HUDEP-2 (cell line): ENCODE data around the gene AKAP6.
"Not testable (repeated sequence)": the region's sequence is repeated elsewhere in the genome, so short reads cannot be mapped to it uniquely, and the experiment has no call there.

Experiments used
- DNase-seq, 76 experiments: peaks; one replicate each; lab custom pipeline; 2025; ENCODE audit not compliant: unreplicated experiment in 76 of 76; lab: John Stamatoyannopoulos, UW

Gene AKAP6

DNA sequence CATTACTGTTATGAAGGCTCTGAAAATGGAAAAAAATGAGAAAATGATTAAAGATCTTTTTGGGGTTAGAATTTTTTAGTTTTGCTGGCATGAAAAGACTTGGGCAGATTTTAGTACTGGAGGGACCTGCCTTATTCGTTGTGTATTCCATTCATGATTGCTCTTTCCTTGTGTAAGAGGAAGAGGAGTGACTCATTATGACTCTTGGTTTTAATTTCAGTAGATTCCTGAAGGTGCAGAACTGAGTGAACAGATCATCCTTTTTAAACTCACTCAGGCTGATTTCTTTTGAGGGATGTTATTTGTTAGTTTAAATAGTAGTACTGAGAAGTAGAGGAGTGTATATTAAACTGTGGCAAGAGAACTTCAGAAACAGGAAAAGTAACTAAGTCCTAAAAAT is 41.6 kb downstream of the AKAP6 start:
- no peak for DNase-seq

DNA sequence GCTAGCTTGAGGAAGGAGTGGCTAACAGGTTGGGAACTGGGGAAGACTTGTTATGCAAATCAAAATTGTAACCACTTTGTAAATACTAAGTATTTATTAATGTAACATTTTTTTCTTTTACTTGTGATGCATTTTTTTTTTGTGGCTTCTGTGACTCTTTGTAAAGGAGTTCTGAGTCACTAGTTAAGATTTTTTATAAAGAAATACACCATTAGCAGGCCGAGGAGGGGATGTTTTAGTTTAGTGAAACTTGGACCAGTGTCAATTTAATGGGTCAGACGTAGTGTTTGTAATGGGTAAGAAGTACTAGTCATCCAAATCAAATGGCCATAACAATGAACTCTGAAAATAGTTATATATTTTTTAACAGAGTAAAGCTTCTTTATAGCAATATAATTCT is 43.1 kb downstream of the AKAP6 start:
- DNase-seq: no peak

DNA sequence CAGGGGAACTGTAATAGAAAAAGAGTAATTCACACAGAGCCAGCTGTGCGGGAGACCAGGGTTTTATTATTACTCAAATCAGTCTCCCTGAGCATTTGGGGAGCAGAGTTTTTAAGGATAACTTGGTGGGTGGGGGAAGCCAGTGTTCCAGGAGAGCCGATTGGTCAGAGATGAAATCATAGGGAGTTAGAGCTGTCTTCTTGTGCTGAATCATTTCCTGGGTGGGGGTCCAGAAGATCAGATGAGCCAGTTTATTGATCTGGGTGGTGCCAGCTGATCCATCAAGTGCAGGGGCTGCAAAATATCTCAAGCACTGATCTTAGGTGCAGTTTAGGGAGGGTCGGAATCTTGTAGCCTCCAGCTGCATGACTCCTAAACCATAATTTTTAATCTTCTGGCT is 44.1 kb downstream of the AKAP6 start:
- DNase-seq: not testable (repeated sequence)

DNA sequence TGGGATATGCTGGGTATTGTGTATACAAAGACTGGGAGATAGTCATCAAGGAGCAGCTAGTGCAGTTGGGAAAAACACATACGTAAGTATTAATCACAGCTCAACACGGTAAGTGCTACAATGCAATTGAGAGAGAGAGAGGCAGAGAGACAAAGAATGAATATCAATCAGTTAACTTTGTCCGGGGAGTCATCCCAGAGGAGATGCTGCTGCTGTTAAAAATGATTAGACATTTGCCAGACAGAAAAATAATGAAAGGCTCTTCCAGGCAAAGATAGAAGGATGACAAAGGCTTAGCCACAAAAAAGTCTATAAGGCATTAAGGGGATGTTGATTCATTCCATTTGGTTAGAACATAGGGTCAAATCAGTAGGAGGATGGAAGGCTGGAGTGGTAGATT is 45.1 kb downstream of the AKAP6 start:
- no peak for DNase-seq

DNA sequence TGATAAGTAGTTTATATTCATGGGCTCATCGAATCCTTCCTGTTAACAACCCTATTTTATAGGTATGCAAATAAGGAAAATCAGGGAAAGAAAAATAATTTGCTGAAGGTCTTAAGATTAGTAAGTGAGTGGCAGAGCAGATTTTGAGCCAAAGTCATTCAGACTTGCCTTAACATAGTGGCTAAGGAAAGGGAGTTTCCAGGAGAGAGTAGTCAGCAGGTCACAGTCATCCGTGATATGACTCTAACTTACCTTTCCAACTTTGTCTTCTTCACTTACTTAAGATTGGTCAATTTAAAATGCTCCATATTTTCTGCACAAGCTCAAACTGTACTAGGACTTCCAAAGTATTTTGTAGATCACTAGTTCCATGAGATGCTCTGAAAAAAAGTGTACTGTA is 46.6 kb downstream of the AKAP6 start:
- DNase-seq: no peak

DNA sequence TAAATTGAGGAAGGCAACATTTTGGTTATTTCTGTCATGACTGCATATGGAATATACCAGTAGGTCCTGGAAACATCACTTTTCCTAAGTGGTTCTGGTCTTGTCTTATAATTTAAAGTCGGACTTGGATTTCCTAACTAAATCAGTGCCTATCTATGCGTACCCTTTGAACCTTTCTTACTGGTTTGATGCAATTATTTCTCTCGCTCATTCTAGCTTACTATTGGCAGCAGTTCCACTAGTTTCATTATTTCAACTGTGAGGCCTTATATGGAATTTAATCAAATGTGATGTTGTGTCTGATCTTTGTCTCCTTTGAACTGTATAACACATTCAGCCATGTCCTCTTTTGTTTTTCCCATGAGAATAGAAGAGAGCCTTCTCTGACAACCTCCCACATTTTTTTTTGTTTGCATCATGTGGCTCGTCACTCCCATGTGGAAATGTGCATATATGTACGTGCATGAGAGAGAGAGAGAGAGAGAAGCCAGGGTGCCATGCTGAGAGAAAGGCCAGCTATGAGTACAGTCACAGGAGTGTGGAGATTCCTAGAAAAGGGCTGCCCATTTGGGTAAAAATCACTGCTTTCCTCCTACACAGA is 48.0 kb downstream of the AKAP6 start:
- DNase-seq: no peak

DNA sequence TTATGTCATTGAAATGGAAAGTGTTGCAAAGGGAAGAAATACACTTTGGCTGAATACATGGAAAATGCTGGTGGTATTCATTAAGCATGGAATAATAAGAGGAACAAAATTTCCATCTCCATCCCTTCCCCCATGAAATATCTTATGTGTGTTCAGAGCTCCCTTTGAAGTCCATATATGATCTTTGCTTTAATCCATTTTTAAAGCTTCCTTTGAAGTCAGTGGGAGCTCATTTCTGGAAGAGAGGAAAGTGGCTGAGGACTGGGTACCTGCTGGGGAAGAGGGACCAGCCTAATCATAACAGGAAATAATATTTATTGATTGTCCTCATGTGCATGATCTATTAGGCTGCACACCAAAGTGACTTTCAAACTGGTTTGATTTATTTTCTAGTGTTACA is 49.2 kb downstream of the AKAP6 start:
- DNase-seq: no peak

DNA sequence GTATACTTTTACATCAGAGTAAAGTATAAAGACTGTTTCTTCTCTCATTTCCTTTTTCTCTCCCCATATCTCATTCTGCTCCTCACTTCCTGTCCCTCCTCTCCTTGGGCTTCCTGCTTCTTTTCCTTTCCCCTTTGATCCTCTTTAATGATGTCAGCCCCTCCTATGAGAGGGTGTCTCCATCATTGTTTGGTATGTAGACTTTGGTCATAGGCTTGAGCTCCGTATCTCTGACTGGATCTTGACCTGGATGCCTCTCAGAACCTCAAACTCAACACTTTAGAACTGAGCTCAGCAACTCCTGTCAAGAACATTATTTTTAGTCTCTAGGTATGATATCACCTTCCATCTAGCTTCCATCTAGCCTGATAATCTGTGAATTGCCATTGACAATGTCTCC is 50.3 kb downstream of the AKAP6 start:
- no peak for DNase-seq

DNA sequence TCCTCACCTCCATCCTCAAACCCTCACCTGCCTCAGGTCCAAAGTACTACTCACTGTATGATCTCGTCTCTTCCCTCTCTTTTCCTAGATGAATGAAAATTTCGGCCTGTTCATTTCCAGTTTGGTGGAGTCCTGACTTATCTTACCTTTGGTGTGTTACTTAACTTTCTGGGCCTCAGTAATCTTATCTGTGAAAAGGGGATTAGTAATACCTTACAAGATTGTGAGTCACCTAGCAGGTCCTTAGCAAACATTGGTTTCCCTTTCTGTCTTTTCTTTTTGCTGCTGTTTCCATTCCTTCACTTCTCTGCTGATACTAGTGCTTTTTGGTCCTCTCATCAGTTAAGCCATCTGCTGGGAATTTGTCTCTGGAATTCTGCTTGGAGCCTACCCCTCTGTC is 52.8 kb downstream of the AKAP6 start:
- DNase-seq: no peak

DNA sequence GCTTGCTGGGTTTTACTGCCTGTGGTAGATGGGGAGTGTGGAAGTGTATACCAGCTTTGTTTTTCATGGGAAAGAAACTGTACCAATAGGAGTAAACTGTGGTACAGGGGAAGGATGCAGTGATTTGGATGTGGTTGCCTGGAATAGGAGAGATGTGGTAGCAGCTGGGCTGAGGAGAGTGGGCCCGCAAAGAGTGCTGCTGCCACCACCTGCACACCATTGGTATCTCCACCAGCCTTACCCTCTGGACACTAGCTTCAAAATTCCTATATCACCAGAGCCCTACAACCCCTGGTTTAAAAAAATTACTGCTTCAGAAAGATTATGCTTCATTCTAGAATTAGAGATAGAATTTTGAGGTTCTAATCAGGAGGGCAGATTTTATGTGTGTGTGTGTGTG is 53.6 kb downstream of the AKAP6 start:
- peak in 2 of 76 experiments; percentile 1 to 8 for DNase-seq

DNA sequence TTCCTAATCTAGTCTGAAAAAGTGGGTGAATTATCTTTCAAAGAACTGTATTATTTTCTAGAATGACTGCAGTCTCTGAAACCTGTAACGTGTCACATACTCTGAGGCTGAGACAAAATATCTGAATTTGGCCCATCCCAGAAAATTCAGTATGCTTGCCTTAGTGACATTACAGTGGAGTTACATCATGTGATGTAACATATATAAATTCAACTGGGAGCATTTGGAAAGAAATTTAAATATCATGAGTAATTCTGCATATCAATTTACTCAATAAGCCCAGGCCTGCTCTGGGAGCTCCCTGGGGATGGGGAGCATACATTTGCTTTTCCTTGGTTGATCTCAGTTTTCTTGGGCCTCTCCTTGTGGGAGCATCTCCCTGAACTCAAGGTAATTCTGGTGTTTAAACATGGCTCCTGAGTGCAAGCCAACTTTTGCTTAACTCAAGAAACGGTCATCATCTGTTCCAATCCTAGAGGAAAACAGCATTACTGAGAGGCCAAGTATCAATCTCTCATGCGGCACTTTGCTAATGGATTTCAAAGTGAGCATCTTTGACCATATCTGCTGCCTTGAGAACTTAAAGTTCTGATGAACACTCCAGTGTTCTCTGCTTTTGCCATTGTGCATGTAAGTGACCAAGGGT is 54.4 kb downstream of the AKAP6 start:
- DNase-seq: no peak

DNA sequence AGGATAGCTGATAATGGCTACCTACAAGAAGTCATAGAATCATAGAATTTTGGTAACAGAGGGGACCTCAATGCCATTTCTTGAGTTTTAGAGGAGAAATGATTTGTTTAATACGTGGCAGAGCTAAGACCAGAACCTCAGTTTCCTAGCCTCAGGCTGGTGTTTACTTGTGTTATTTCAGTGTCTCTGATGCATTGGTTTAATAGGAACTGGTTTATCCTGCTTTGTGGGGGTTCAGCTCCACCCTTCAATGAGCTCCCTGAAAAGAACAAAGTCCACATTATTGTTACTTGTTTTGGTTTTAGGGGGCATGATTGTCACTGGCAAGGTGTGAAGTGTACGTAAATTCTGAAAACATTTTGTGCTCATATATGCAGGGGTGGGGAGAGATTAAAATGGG is 55.4 kb downstream of the AKAP6 start:
- no peak for DNase-seq

DNA sequence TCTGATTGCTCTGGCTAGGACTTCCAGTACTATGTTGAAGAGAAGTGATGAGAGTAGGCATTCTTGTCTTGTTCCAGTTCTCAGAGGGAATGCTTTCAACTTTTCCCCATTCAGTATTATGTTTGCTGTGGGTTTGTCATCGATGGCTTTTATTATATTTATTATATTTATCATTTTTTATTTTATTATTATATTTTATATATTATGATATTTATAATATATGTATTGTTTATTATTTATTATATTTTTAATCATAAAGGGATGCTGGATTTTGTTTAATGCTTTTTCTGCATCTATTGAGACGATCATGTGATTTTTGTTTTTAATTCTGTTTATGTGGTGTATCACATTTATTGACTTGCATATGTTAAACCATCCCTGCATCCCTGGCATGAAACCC is 58.2 kb downstream of the AKAP6 start:
- not testable (repeated sequence) for DNase-seq

DNA sequence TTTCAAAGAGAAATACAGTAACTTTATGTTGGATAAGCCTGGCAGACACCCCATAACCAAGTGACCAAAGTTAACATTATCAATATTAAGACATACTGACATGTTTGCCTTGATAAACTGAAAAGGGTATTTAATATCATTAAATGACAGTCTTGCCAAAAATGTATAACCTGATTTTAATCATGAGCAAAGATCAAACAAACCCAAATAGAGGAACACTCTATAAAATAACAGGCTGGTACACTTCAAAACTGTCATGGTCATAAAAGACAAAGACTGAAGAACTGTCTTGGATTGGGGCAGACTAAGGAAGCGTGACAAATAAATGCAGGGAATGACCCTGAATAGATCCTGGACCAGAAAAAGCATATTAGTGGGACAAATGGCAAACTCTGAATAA is 64.0 kb downstream of the AKAP6 start:
- no peak for DNase-seq

DNA sequence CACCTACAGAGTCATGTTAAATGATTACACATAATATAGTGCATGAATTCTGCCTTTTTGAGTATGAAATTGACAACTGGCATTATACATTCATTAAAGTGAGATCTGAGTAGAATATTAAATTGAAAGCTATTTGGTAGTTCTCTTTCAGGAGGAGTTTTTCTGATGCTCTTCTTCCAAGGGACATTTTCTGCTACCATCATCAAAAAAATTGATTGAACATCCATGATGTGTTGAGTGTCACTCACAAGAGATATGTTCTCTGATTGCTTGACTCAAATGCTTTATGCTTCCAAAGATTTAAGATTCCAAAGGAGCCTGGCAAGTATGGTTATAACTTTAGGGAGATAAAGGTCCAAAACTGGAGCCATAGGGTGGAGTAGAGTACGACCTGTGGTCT is 64.9 kb downstream of the AKAP6 start:
- DNase-seq: no peak

DNA sequence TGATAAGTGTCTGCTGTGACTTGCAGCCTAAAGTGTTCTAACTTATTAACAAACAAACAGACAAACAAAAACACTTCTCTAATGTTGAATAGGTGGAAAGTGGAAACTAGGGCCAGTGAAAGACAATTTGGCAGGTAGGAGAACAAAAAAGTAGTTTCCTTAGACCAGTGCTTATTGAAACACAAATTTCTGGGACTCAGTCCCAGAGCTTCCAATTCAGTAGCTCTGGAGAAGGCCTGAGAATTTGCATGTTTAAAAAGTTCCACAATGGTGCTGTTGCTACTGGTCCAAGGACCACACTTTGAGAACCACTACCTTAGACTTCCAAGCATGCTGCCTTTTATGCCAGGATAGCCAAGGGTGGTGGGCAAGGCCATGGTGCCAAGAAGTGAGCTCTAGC is 67.8 kb downstream of the AKAP6 start:
- no peak for DNase-seq

DNA sequence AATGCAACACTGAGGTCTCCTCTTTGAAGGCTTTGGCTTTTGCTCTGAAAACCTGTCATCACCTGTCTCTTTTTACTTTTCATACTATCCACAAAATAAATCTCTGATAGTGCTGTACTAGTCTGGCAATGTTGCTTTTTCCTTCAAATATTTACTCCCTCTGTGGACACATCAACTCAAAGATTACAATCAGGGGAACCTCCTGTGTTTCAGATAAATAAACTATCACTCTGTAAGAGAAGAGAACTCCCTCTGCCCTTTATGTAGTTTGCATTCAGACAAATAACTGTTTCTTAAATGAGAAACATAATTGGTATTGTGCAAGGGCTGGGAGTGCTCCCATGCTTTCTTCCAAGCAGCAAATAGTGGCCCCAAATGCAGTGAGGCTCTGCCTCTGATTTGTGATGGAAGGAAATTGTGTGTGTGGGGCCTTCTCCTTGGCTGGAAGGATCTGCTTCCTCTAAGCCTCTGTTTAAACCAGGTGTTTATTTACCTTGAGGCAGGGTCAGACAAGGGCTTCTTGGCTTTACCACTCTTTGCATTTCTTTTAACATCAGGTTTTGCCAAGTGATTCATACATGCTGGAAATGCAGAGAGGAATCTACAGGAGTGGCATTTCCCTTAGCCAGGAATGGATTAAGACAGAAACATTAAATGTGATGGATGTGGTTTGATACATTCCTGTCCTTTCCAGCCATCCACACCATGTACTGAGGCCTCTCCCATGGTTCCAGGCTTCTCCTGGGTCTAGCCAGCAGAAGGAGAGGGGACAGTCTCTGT is 69.0 kb downstream of the AKAP6 start:
- no peak for DNase-seq

DNA sequence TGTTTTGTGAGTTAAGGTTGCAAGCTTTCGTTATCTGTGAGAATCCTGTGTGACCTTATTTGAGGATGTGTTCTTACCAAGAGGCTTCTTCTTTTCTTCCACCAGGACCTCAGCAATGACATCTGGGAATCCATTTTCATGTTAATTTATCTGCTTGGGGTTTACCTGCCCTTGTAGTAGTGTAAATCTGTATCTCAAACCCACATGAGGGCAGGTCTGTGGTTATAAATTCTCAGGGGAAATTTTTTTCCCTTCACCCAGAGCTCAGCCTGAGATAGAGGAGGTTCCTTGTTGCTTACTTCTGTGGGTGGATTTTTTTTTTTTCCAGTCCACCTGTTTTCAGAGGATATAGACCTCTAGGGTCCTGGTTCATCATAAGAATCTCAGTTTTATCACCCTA is 70.8 kb downstream of the AKAP6 start:
- no peak for DNase-seq

DNA sequence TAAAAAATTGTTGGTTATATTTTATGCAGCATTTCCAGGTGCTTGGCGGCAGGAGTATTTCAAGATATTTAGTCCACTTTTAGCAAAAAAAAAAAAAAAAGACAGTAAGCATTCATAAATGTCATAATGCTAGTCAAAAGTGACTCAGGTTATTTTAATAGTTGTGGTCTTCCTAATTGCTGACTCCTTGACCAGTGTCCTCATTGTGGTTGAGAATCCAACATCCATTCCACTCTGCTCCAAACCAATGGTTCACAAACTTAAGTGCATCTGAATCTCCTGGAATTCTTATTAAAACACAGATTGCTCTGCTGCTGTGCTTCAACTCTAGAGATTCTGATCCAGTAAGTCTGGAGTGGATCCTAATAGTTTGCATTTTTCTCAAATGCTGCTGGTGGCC is 71.4 kb downstream of the AKAP6 start:
- DNase-seq: no peak

DNA sequence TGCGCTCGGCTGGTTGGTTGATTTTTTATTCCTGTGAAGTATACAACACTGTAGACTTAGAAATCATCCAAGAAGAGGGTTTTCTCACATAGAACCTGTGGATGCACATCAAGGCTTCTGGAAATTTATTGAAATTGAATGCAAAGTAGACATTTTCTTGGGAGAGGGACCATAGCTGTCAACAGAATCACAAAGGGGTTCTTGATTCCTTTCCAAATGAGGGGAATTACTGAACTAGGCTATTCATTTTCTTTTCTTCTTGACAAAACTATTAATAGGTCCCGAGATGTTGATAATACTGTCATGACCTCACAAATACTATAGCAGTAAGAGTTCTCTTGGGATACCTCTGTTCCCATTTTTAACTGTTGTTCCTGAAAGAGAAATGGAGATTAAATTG is 73.9 kb downstream of the AKAP6 start:
- DNase-seq: no peak

DNA sequence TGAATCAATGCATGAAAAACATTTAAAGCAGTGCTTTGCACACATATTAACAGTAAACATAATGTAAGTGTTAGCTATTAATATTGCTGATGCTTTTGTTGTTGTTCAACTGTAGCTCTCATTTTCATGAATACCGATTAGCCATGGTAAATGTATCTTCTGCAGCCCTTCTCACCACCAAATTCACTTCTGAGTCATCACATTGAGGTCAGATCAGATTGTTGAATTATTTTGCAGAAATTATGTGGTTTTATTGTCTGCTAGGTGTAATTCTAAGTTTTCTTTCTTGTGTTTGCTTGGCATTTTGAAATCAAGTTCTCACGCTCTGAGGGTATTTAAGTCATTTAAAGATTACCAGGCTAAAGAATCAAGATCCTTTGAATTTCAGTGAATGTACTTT is 74.6 kb downstream of the AKAP6 start:
- no peak for DNase-seq
